Astrocyte (in vitro differentiated cells and primary cell): ENCODE results near the gene EVI5L.

Source experiments
- CTCF ChIP-seq: IDR thresholded peaks from 2 replicates; pipeline ENCODE4 v1.5.1; 2011; ENCODE audit warnings: low read depth, mild to moderate bottlenecking, inconsistent platforms, low read length, moderate library complexity; ENCODE audit not compliant: insufficient read depth
- EZH2 ChIP-seq: IDR thresholded peaks from 2 replicates; pipeline ENCODE4 v1.6.1; 2012; ENCODE audit warnings: mild to moderate bottlenecking, low read length, inconsistent platforms; ENCODE audit not compliant: insufficient read depth

- TF ChIP-seq EZH2 (no peak), CTCF (no peak)
Observed at GRCh38 chr19:7819337-7819736, 10.7 kb upstream of the EVI5L start.
